Stimulated activated CD8-positive, alpha-beta memory T cell treated with anti-CD3 and anti-CD28 coated beads, Interleukin-4, amount 100 ng/mL, for 48 hours (primary cell): ENCODE data around the gene MAGI2.
"Not testable (repeated sequence)": the region's sequence is repeated elsewhere in the genome, so short reads cannot be mapped to it uniquely, and the experiment has no call there.

Source experiments
- DNase-seq: peaks from one replicate; pipeline ENCODE4 v3.0.0-alpha.2; 2020

Gene MAGI2

GRCh38 chr7:79011921-79012320, 441.5 kb downstream of the MAGI2 start:
- DNase-seq: no peak

GRCh38 chr7:79009647-79010046, 443.8 kb downstream of the MAGI2 start:
- DNase-seq: no peak

- no peak for DNase-seq
Measured at GRCh38 chr7:79008786-79009185, 444.7 kb downstream of the MAGI2 start.

- no peak for DNase-seq
Measured at GRCh38 chr7:78996013-78996412, 457.5 kb downstream of the MAGI2 start.

- no peak for DNase-seq
Measured at GRCh38 chr7:78993341-78993740, 460.1 kb downstream of the MAGI2 start.

- no peak for DNase-seq
Measured at GRCh38 chr7:78985509-78985908, 468.0 kb downstream of the MAGI2 start.

- no peak for DNase-seq
Measured at GRCh38 chr7:78983483-78983882, 470.0 kb downstream of the MAGI2 start.

GRCh38 chr7:78970440-78970916, 483.0 kb downstream of the MAGI2 start:
- DNase-seq: no peak

GRCh38 chr7:78968951-78969350, 484.5 kb downstream of the MAGI2 start:
- no peak for DNase-seq

- not testable (repeated sequence) for DNase-seq
Measured at GRCh38 chr7:78967561-78967960, 485.9 kb downstream of the MAGI2 start.

- no peak for DNase-seq
Measured at GRCh38 chr7:78967046-78967445, 486.4 kb downstream of the MAGI2 start.

- no peak for DNase-seq
Measured at GRCh38 chr7:78959477-78959876, 494.0 kb downstream of the MAGI2 start.

- DNase-seq: no peak
Measured at GRCh38 chr7:78955329-78955728, 498.1 kb downstream of the MAGI2 start.

GRCh38 chr7:78953726-78954363, 499.6 kb downstream of the MAGI2 start:
- no peak for DNase-seq

GRCh38 chr7:78953090-78953489, 500.4 kb downstream of the MAGI2 start:
- no peak for DNase-seq

GRCh38 chr7:78939669-78940068, 513.8 kb downstream of the MAGI2 start:
- no peak for DNase-seq

- no peak for DNase-seq
Measured at GRCh38 chr7:78924581-78924980, 528.9 kb downstream of the MAGI2 start.

GRCh38 chr7:78912781-78913180, 540.7 kb downstream of the MAGI2 start:
- no peak for DNase-seq

- no peak for DNase-seq
Measured at GRCh38 chr7:78906735-78907134, 546.7 kb downstream of the MAGI2 start.

GRCh38 chr7:78905436-78905835, 548.0 kb downstream of the MAGI2 start:
- DNase-seq: no peak

GRCh38 chr7:78904983-78905382, 548.5 kb downstream of the MAGI2 start:
- DNase-seq: no peak

- DNase-seq: no peak
Measured at GRCh38 chr7:78901566-78901965, 551.9 kb downstream of the MAGI2 start.

- DNase-seq: no peak
Measured at GRCh38 chr7:78900806-78901205, 552.7 kb downstream of the MAGI2 start.

GRCh38 chr7:78895393-78895792, 558.1 kb downstream of the MAGI2 start:
- DNase-seq: no peak

- DNase-seq: no peak
Measured at GRCh38 chr7:78879206-78879605, 574.3 kb downstream of the MAGI2 start.
